HG03575 (cell line): ENCODE results near the gene CCDC71L.
"Not testable (repeated sequence)": the region's sequence is repeated elsewhere in the genome, so short reads cannot be mapped to it uniquely, and the experiment has no call there.

Experiments used
- ATAC-seq: cut with Tn5 transposase; IDR thresholded peaks from one replicate; pipeline ENCODE4 v1.9.1; 2021; ENCODE audit not compliant: unreplicated experiment, insufficient number of reproducible peaks, low FRiP score; ENCODE audit errors: extremely low read depth

Gene CCDC71L

DNA sequence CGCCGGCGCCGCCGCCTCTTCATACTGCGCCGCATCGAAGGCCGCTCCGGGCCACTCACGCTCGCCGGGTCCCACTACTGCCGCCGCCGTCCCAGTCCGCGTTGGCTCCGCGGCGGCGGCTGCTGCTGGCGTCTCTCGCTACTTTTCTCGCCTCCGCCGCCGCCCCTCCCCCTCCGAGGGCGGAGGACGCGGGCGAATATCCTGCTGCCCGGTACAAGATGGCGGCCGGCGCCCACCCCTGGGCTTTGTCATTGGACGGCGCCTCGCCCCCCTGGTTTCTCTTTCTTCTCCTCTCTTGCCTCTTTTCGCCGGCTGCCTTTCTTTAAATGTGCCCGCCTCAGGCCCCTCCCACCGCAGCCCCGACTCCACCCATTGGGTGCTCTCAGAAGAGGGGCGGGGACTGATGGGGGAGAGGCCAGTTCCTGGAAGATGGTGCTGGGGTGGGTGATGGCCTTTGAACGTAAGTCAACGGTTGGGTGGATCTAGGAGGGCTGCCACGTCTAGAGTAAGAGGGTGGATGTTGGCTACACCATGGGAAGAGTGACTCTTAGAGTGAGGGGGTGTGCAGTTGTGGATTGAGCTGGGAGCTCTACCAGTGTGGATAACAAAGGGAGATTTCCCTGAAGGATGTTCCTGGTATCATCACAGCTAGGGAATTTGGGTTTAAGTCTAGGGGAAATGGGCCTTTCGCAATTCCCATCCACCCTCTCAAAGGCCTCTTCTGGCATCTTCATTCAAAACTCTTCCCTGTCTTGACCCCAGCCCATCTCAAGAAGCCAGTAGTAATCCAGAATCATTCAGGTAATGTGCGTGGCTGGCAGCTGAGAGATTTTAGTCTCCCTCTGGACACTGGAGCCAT lies at the start of gene CCDC71L:
CCDC71L (minus strand) TSS at position 297 of the 859 bp plus-strand sequence; CDS start at position 35, 262 bp downstream.
- ATAC-seq = no peak

DNA sequence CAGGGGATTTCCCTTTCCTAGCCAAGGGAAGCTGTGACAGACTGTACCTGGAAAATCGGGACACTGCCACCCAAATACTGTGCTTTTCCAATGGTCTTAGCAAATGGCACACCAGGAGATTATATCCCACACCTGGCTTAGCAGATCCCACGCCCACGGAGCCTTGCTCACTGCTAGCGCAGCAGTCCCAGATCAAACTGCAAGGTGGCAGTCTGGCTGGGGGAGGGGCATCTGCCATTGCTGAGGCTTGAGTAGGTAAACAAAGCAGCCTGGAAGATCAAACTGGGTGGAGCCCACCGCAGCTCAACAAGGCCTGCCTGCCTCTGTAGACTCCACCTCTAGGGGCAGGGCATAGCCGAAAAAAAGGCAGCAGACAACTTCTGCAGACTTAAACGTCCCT lies 48.6 kb upstream of the CCDC71L start:
- ATAC-seq = not testable (repeated sequence)

DNA sequence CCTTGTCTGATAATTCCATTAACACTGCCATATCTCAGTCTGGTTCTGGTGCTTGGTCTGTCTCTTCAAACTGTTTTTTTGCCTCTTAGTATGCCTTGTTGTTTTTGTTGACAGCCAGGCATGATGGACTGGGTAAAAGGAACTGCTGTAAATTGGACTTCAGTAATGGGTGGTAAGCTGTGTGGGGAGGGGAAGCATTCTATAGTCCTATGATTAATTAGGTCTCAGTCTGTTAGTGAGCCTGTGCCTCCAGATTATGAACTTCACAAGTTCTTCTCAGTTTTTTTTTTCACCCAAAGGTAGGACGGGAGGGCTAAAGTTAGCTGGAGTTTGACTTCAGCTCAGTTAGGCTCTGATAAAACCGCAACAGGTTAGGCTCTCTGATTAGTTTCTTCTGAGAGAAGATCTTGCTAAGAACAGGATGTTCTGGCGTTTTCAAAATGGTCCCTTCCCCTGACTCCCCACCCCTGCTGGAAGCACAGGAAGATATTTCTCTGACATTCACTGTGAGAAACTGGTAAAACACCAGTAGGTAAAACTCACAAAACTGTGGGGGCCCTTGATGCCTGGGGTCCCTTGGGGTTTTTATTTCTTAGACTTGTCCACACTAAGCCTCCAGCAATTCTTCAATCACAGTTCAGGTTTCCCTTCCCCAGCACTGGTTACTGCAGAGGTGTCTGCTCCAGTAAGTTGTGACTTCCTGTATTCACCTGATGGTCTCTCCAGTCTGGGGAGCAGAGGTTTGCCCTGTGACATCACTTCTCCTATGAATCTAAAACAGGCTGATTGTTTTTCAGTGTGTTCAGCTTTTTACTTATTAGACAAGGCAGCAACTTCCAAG lies 43.3 kb upstream of the CCDC71L start:
- ATAC-seq = no peak

DNA sequence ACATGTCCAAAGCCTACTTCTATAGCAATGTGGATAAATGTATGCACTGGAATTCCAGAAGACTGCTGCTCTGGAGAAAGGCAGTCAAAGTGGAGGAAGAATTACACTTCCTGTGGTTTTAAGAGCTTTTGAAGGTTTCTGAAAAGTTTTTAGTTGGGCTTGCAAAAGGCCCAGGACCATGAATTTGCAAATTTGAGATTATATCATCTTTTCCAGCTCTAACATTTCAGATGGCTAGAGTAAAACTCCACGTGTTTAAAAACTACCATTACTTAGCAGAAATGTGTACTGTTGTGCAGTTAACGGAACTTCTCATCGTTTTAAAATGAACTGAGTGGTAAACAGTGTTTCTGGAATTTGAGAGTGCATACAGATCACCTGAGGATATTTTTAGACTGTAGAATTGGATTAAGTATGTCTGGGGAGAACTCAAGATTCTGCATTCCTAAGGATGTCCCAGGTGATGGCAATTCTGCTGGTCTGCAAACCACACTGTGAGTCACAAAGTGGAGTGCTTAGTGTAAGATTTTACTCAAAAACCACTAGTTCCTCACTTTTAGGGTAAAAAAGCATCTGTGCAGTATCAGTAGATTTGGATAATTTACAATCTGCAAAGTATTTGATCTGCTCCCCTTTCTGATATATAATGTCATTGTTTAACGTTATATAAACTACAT lies 32.9 kb upstream of the CCDC71L start:
- ATAC-seq = no peak

DNA sequence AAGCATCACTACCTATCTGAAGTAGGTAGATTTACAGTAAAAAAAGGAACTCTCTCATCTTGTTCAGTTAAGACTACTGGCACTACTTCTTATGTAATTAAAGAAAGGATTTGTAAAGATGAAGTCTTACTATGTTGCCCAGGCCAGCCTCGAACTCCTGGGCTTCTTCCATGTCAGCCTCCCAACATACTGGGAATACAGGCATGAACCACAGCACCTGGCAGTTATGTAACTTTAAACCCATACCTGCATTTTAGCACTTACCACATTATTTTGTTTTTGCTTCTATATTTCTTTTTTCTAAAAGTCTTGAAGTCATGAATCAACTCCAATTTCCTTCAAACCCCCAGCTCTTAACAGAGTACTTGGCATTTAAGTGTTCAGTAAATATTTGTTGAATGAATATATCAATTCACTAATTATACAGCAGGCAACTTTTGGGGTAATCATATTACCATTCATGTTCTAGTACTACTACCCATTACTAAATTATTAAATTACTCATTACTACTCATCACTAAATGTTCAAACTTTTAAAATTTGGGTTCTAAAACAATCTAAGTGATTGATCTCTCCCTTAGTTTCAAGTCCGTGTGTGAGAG lies 31.6 kb upstream of the CCDC71L start:
- no peak for ATAC-seq

- not testable (repeated sequence) for ATAC-seq
Measured at GRCh38 chr7:106688161-106688560, 27.2 kb upstream of the CCDC71L start.

- no peak for ATAC-seq
Measured at GRCh38 chr7:106683941-106684340, 23.0 kb upstream of the CCDC71L start.

GRCh38 chr7:106681815-106682495 lies 21.0 kb upstream of the CCDC71L start:
- no peak for ATAC-seq

DNA sequence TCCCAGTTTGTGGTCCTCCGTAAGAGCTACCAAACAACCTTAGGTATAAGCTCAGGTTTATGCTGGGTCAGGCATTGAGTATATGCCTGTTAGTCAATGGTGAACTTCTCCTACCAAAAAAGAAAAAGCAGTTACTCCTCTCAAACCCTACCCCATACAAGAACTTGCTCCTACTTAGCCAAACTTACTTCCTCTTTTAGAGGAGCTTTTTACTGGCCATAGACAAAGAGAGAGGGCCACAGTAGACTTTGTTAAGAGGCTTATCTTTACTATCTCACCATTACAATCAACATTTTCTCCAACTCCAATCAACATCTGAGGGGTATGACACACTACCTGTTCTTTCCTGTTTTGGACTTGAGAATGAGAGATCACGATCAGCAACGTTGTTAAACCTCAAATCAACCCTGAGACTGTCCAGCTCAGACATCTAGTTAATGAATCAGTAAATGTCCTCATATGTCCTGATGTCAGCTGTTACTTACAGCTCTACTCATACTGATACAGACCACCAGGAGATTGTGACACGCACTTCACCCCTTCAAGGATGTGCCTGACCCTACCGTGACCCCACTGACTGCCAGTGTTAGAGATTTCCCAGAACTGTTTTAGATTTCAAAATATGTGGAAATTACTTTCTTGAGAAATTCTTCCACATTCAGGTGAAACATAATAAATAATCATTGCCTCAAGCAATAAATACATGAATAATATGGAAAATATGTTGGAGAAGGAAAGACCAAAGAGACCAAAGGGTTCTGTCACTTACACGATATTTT lies 18.4 kb upstream of the CCDC71L start:
- ATAC-seq = no peak

- no peak for ATAC-seq
Measured at GRCh38 chr7:106678795-106679152, 17.8 kb upstream of the CCDC71L start.

- ATAC-seq = not testable (repeated sequence)
Measured at GRCh38 chr7:106676506-106676905, 15.5 kb upstream of the CCDC71L start.

GRCh38 chr7:106673688-106674087 lies 12.7 kb upstream of the CCDC71L start:
- ATAC-seq = not testable (repeated sequence)

- ATAC-seq = not testable (repeated sequence)
Measured at GRCh38 chr7:106671930-106672329, 11.0 kb upstream of the CCDC71L start.

- no peak for ATAC-seq
Measured at GRCh38 chr7:106671160-106671559, 10.2 kb upstream of the CCDC71L start.

DNA sequence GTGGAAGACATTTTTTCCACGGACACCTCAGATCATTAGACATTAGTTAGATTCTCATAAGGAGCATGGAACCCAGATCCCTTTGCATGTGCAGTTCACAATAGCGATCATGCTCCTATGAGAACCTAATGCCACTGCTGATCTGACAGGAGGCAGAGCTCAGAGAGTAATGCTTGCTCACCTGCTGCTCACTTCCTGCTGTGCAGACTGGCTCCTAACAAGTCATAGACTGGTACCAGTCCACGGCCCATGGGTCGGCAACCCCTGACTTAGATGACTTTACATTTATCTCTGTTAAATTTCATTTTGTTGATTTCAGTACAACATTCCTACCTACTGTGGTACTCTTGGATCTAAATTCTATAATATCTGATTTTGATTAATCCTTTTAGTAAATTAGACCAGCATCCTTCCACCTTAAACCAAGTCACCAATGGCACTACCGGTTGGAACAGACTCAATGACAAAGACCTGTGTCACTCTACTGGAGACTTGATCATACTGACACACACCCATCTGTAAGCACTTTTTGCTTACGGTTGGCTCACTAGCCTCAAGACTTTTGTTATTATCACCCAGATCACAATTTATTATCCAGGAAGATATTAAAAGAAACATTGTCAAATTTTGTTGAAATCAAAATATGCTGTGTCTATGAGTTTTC lies 8.0 kb upstream of the CCDC71L start:
- ATAC-seq = no peak

GRCh38 chr7:106666353-106666752 lies 5.4 kb upstream of the CCDC71L start:
- ATAC-seq = no peak

DNA sequence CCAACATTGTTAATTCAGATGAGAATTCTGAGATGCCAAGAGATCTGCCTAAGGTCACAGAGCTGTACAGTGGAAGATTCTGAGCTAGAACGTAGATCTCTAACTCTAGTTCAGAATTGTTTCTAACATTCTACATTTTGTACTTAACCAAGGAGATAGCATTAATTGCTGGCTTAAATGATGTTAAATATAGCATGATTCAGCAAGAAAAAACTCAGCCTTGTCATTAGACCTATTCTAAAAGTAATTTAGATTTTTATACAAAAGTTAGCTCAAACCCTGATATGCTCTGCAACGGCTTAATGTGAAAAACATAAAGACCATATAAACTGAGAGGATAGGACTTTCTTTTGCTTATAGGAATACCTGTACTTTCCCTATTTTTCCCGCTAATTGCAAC lies 3.4 kb upstream of the CCDC71L start:
- ATAC-seq = no peak
